ENCODE results near the gene IL17RE. TPM values are rescaled to one million over a fixed set of nuclear protein-coding genes. Genes with fewer than 3 reads are reported as not detected.
"Not testable (repeated sequence)": the region's sequence is repeated elsewhere in the genome, so short reads cannot be mapped to it uniquely, and the experiment has no call there.

The IL17RE gene
- 4.1 and 4.8 TPM in 2 replicates for total RNA-seq

- TF ChIP-seq CTCF (conservative IDR thresholded peaks at IDR 0.05; ENCODE audit: low read depth, low read length), result no peak
- no peak for DNase-seq (ENCODE audit: low read depth)
- H3K4me3 ChIP-seq (ENCODE audit: low read depth, low read length), result peak within 1 kb of the TSS; percentile 46
Measured at GRCh38 chr3:9902372-9903237, at the start of gene IL17RE. IL17RE (plus strand) TSS chr3:9902848; CDS start chr3:9902933, 85 bp downstream.

GRCh38 chr3:9854291-9854940 lies 48.2 kb upstream of the IL17RE start:
- H3K4me3 ChIP-seq (ENCODE audit: low read depth, low read length); DNase-seq (ENCODE audit: low read depth): not testable (repeated sequence)

- TF ChIP-seq CTCF (conservative IDR thresholded peaks at IDR 0.05; ENCODE audit: low read depth, low read length), result no peak
- no peak overlapping the region for H3K4me3 ChIP-seq (ENCODE audit: low read depth, low read length)
- DNase-seq (ENCODE audit: low read depth), result no peak
Measured at GRCh38 chr3:9855594-9855993, 47.1 kb upstream of the IL17RE start.

- DNase-seq (ENCODE audit: low read depth), result no peak
- H3K4me3 ChIP-seq (ENCODE audit: low read depth, low read length), result no peak overlapping the region
- TF ChIP-seq CTCF (conservative IDR thresholded peaks at IDR 0.05; ENCODE audit: low read depth, low read length), result no peak
Measured at GRCh38 chr3:9859530-9860025, 43.1 kb upstream of the IL17RE start.

- TF ChIP-seq CTCF (conservative IDR thresholded peaks at IDR 0.05; ENCODE audit: low read depth, low read length), result no peak
- DNase-seq (ENCODE audit: low read depth), result no peak
- no peak overlapping the region for H3K4me3 ChIP-seq (ENCODE audit: low read depth, low read length)
Measured at GRCh38 chr3:9861201-9861600, 41.4 kb upstream of the IL17RE start.

GRCh38 chr3:9861626-9862130 lies 41.0 kb upstream of the IL17RE start:
- no peak for TF ChIP-seq CTCF (conservative IDR thresholded peaks at IDR 0.05; ENCODE audit: low read depth, low read length)
- H3K4me3 ChIP-seq (ENCODE audit: low read depth, low read length), result no peak overlapping the region
- DNase-seq (ENCODE audit: low read depth), result no peak

GRCh38 chr3:9862391-9863057 lies 40.1 kb upstream of the IL17RE start:
- peak; percentile 54 for TF ChIP-seq CTCF (conservative IDR thresholded peaks at IDR 0.05; ENCODE audit: low read depth, low read length)
- peak overlapping the region; percentile 27 for H3K4me3 ChIP-seq (ENCODE audit: low read depth, low read length)
- no peak for DNase-seq (ENCODE audit: low read depth)

Measured in epithelial cell of proximal tubule (primary cell).